Astrocyte of the cerebellum (primary cell): ENCODE data around the gene SCAI.

Source experiments
- DNase-seq: peaks from one replicate; pipeline ENCODE4 v3.0.0-alpha.2; 2011; ENCODE audit warnings: low read depth
- H3K4me3 ChIP-seq: 2 replicates; pipeline ENCODE4 v1.5.1; 2011; ENCODE audit warnings: mild to moderate bottlenecking, low read depth, low read length, moderate library complexity
- CTCF ChIP-seq: IDR thresholded peaks from 2 replicates; pipeline ENCODE4 v1.5.1; 2012; ENCODE audit warnings: low read length, low read depth, moderate library complexity, mild to moderate bottlenecking; ENCODE audit errors: missing control alignments
- in situ Hi-C: cut with HindIII; loops from 2 replicates; pipeline ENCODE4 v1.10.0; 2017; ENCODE audit warnings: low sequenced_read_pairs

SCAI gene

DNA sequence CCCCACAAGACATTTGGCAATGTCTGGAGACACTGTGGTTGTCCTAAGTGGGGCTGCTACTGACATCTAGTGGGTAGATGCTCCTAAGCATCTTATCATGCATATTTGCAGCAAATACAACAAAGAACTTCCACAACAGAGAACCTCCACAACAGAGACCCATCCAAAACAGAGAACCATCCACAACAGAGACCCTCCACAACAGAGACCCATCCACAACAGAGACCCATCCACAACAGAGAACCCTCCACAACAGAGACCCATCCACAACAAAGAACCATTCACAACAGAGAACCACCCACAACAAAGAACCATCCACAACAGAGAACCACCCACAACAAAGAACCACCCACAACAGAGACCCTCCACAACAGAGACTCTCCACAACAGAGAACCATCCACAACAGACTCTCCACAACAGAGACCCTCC is 248.6 kb downstream of the SCAI start:
- TF ChIP-seq CTCF, result peak; percentile 67
- H3K4me3 ChIP-seq, result no peak overlapping the region
- in situ Hi-C loops, result no loop called here
- DNase-seq, result peak; percentile 20

DNA sequence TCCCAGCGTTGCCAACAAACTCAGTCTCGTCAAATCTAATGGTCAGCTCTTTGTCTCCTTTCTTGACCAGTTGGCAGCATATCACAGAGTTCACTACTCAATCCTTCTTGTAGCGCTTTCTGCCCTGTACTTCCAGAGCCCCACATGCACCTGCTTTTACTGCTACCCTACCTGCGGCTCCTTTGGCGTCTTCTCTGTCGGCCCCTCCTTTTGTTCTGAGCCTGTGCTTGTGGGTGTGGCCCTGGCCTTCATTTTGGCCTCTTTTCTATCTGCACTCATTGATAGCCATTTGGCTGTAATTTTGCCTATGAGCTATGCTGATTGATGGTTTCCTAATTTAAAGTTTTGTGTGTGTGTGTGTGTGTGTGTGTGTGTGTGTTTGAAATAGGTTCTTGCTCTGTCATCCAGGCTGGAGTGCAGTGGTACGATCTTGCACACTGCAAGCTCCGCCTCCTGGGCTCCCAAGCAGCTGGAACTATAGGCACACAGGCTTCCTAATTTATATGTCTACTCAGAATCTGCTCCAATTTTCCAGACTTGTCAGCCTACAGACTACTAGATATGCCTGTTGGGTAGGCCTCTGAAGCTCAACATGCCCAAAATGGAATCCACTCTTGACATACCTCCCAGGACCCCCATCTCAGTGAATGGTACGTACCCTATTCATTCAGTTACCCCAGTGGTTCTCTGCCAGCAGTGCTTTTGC is 249.1 kb downstream of the SCAI start:
- no peak overlapping the region for H3K4me3 ChIP-seq
- no peak for DNase-seq
- in situ Hi-C loops, result no loop called here
- TF ChIP-seq CTCF, result no peak
